Activated CD4-positive, alpha-beta T cell treated with anti-CD3 and anti-CD28 coated beads, Interleukin-2, amount 50 U/mL, for 48 hours (primary cell): ENCODE measurements around the gene P2RX2.

ENCODE experiments used
- DNase-seq, 2 experiments: peaks; one replicate each; pipeline ENCODE4 v3.0.0-alpha.2; 2020

Gene P2RX2

DNA sequence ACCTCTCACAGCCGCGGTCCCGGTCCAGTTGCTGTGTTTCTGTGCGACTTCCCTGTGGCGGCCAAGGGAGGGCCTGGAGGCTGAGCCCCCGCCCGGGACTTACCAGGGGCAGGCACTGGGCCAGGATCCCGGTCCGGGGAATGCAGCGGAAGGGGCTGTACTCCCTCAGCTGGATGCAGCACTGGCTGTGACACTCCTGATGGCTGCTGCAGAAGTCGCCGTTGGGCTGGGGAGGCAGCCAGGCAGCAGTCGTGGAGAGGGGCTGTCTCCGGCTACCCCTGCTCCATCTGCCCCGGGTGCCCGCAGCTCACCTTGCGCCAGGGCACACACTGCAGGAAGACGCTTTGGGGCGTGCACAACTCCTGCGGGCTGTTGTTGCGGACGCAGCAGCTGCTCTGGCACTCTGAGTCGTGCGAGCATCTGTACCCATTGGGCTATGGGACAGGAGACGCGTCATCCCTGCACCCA lies 14.4 kb upstream of the P2RX2 start:
- no peak for DNase-seq

DNA sequence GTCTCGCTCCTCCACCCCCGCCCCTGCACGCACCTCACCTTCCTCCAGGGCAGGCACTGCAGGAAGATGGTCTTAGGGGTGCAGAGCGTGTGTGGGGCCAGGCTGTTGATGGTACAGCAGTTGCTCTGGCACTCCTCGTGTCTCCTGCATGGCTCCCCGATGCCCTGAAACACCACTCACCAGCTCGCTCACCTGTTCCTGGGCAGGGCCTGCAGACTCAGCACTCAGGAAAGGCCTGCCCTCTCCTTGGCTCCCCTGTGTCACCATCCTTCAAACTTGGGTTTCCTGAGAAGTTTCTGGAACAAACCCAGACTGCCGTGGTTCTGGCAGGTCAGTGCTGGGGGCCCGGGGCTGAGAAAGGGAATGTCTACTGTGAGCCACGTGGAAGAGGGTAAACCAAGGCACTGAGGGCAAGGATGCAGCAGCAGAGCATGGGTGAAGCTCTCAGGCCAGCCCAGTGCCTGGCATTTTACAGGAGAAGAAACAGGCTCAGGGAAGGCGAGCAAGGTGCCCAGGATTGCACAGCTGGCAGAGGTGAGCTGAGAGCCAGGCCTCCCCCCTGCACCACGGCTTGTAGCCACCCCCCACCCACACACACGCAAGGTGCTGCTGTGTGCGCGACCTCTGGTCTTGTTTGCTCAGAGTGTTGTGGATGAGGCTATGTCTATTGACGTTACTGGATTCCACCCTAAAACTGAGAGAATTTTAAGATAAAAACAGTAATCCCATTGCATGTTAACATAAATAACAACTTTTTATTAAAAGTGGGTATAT lies 13.7 kb upstream of the P2RX2 start:
- no peak for DNase-seq

DNA sequence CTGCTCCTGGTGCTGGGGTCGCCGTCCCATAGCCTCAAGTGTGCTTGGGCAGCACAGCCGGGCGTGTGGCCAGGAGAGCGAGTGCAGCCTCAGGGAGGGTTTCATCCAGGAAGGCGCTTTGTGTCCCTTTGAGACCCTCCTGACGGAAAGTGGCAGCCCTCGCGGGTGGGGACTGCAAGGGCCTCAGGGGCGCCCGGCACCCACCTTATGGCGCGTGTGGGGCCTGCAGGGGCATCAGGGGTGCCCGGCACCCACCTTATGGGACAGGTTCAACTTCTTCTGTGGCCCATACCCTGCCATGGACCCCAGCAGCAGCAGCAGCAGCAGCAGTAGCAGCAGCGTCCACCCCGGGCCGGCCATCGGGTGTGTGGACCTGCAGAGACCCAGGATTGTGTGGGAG lies 12.7 kb upstream of the P2RX2 start:
- DNase-seq: no peak

DNA sequence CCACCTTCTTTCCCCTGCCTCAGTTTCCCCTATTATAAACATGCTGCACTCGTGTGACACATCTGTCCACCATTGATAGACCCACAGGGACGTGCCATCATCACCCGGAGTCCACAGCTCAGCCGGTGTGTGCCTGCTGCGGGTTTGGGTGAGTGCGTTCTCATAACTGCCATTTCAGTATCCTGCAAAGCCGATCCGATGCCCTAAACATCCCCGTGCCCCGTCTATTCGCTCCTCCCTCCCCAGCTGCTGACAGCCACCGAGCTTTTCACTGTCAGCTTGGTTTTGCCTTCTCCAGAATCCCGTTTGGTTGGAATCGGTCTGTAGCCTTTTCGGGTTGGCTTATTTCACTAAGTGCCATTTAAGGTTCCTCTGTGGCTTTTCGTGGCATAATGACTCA lies 12.1 kb upstream of the P2RX2 start:
- DNase-seq: no peak

DNA sequence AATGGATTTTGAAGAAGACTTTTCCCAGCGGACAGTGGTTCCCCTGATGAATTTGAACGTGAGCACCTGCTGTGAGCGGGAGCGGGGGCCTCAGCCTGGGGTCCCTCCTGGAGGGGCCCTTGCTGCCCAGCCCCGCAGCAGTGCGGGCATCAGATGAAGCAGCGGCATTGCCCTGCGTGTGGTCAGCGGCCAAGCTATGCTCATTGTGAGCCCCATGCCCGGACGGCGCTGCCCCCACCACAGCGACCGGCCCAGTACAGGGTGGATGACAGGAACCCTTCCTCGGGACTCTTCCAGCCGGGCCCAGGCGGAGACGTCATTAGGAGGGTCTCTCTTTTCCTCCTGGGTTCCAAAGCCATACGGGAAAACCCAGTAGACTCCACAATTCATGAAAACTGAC lies 11.6 kb upstream of the P2RX2 start:
- no peak for DNase-seq

DNA sequence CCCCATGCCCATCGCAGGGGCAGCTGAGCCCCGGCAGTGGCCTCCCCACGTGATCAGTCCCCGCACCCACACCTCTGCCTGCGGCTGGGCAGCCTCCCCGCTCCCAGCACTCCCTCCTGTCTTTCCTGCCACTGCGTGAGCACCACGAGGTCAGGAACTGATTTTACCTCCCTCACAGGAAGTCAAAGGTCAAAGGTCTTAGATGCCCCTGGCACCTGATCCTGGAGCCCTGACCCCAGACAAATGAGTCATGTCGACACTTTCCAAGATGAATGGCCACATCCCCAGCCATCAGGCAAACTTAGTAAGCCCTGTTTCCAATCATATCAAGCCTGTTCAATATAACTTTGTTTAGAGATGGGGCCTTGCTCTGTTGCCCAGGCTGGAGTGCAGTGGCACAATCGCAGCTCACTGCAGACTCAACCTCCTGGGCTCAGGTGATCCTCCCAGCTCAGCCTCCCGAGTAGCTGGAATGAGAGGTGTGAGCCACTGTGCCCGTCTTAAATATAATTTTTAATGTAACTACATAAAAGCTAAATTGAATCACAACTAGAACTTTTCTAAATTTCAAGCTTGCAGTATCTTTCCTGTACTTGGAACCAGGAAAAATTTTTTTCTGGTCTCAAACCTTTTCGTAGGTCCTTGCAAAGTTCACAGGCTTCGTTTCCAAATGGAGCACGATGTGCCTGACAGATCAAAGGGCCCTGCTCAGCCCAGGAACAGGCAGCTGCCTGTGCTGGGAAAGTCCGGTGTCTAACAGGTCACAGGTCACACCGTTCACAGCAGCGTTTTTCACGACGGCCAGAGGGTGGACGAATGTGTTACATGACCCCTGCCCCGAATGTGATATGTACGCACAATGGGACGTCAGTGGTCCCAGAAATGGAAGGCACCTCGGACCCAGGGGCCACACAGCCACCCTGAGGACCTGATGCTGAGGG lies 10.1 kb upstream of the P2RX2 start:
- DNase-seq: no peak

DNA sequence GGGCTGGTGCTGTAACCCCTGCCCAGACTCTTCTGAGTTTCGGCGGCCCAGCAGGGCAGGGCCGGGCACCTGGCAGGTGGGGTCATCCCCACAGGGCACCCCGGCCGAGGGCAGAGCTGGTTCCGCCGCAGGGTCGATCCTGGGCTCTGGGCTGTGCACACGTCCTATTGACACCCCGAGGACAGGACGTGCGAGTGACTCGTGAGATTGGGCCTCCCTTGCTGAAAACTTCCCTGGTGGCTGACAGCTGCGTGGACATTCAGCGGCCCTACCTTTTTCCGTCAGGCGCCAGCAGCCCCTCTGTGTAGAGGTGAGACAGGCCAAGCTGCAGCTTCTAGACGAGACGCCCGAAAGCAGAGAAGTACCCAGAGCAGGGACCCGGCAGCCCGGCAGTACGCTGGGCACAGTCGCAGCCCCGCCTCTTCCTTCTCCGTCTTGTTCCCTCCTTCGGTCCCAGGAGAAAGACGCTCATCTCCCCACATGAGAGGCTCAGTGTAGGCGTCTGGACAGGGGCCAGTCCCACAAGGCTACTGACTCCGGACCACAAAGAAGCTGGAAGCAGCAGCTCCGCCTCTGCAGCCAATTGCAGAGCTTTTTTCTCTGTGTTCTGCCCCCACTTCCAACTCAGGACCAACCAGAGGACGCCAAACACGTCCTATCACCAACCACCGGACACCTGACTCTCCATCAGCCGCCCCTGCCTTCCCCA lies 8.4 kb upstream of the P2RX2 start, which contains the start of gene LRCOL1:
Gene LRCOL1, minus strand, starts transcription at position 532 of the 709 bp plus-strand sequence. CDS start 4,331 bp downstream, outside the sequence.
- DNase-seq: no peak

DNA sequence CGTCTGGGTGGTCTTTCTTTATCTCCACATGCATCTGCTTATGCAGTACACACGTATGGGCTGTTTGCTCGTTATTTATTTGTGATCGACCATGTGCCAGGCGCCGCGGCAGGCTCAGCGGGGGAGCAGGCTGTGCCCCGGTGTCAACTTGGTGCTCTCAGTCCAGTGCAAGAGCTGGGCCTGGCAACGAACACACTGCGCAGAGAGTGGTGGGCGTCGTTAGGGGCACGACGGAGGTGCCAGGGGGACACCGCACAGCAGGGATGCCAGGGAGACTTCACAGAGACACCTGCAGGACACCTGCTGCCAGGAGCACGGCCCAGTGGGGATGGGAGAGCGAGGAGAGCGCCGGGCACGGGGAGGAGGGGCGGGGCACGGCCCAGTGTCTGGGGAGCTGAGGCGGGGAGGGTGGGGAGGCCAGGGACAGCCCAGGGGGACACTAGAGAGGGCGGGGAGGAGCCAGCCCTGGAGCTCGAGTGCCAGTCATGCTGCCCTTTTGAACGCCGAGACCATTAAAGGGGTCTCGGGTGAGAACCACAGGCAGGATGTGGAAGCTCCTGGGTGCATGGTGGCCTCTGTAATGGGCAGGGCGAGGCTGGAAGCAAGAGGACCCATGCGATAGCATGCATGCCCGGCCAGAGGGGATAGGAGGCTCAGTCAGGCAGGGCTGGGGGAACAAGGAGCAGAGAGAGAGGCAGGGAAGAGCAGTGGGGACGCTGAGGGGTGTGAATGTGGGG lies 7.5 kb upstream of the P2RX2 start:
- no peak for DNase-seq

DNA sequence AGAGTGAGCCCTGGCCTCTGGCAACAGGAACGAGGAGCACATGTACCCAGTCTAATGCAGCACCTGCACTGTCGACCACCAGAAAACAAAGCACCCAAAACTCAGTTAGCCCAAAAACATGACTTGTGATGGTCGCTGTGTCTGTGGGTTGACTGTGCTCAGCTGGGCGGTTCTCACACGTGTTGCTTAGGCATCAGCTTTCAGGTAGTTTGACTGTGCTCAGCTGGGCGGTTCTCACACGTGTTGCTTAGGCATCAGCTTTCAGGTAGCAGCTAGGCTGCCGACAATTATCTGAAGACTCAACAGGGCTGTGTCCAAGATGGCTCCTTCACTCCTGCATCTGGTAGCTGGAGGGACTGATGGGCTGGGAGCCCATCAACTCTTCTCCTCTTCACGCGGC lies 7.0 kb upstream of the P2RX2 start:
- no peak for DNase-seq

DNA sequence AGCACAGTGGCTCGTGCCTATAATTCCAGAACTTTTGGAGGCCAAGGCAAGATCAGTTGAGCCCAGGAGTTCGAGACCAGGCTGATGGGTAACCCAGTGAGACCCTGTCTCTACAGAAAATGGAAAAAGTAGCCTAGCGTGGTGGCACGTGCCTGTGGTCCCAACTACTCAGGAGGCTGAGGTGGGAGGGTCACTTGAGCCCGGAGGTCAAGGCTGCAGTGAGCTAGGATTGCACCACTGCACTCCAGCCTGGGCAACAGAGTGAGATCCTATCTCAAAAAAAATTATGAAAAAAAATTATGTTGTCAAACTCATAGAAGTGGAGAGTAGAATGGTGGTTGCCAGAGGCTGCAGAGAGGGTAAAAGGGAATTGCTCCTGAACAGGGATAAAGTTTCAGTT lies 4.5 kb upstream of the P2RX2 start:
- no peak for DNase-seq

DNA sequence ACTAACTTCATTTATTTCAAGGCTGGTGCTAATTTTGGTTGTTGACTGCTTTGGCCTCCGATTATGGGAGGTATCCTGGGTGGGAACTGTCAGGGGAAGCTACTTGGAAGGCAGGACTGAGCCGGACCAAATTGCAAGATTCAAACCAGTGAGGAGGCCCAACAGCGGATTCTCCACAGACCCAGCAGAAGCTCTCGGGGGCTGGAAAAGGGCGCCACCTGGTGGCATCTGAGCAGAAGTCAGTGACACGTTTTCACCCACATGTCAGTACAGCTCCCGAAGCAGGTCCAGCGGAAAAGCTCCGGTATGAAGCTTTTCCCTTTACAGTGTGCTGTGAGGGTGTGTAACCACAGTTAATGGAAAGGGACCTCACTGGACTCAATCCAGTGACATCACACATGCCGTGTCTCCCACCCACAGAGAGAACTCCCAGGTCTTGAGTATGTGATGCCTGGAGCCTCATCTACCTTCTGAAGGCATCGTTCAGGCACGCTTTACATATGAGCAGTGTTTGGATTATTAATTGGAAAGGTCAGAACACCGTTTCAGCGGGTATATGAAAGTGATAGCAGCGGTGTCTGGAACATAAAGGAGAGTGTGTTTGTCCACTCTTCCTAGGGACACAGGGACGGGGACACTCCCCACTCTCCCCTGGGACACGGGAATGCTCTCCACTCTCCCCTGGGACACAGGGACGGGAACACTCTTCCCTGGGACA lies 3.6 kb upstream of the P2RX2 start:
- DNase-seq: peak; percentile 83 to 86

DNA sequence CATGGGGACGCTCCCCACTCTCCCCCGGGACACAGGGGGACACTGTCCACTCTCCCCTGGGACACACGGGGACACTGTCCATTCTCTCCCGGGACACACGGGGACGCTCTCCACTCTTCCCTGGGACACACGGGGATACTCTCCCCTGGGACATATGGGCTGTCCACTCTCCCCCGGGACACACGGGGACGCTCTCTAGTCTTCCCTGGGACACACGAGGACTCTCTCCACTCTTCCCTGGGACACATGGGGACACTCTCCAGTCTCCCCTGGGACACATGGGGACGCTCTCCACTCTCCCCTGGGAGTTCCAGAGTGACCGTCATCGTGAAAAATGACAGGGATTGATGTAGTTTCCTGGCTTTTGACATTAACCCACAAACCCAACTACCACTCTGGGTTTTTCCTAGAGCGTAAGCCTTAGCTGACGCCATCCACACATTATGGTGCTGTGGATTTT lies 3.0 kb upstream of the P2RX2 start:
- no peak for DNase-seq

DNA sequence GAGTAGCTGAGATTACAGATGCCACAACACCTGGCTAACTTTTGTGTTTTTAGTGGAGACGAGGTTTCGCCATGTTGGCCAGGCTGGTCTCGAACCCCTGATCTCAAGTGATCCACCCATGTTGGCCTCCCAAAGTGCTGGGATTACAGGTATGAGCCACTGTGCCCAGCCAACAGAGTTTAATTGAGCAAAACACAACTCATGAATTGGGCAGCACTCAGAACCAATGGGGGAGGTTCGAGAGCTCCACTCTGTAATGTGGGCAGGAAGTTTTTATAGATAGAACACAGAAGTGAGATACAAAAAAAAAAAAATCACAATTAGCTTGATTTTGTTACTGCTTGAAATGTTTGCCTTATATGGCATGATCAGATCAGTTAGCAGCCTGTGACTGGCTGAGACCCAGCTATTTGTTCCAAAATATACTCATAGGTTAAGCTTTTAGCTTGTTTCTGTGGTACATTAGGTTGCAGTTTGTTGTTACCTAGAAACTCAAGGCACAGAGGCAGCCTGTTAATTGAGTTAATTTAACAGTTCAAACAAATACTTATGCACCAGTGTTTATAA lies 1.4 kb upstream of the P2RX2 start:
- no peak for DNase-seq

DNA sequence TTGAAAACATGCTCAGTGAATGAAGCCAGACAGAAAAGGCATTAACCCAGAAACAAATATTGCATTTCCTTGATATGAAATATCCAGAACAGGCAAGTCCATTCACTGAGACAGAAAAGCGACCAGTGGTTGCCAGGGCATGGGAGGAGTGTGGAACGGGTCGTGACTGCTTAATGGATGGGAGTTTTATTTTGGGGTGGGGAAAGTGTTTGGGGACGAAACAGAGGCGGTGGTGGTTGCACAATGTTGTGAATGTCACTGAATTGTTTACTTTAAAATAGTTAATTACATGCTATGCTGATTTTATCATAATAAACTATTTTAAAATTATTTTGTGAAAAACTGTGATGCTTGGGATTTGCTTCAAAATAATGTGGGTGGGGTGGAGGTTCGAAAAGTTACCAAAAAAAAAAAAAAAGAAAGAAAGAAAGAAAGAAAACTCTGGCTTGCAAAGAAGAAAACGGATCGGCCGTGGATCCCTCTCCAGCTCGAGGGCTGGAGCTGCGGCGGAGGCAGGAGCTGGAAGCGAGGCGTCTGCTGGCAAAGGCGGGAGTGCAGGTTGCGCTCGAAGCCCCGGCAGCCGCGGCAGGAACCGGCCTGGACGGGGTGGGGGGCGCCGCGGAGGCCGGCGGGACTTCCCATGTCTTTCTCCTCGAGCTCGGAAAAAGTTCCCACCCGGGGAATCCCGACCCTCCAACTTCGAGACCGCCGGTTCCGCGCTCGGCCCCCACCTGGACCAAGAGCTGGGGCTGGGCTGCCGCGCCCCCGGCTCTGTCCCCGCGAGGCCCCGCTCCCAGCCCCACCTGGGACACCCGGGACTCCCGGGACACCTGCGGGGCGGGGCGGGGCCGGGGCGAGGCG lies 524 bp upstream of the P2RX2 start:
- DNase-seq: no peak

DNA sequence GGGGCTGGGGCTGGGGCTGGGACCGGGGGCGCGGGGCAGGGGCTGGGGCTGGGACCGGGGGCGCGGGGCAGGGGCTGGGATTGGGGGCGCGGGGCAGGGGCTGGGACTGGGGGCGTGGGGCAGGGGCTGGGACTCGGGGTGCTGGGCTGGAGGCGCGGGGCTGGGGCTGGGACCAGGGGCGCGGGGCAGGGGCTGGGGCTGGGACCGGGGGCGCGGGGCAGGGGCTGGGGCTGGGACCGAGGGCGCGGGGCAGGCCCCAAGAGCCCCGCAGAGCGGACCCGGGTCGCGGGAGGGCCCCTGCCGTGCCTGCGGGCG lies 452 bp downstream of the P2RX2 start:
- no peak for DNase-seq

DNA sequence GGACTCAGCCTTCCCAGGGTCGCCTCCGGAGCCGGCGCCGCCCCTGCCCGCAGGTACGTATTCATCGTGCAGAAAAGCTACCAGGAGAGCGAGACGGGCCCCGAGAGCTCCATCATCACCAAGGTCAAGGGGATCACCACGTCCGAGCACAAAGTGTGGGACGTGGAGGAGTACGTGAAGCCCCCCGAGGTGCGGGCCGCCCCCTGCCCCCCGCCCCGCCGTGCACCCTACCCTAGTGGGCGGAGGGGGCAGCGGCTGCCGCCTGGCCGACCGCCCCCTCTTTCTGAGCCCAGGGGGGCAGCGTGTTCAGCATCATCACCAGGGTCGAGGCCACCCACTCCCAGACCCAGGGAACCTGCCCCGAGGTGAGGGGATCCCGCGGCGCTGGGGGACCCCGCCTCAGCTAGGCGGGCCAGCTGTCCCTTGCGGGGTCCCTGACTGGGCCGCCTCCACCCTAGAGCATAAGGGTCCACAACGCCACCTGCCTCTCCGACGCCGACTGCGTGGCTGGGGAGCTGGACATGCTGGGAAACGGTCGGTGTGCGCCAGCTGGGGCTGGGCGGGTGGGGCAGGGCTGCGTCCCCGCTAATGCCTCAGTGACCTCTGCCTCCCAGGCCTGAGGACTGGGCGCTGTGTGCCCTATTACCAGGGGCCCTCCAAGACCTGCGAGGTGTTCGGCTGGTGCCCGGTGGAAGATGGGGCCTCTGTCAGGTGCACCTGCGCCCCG lies 973 bp downstream of the P2RX2 start:
- DNase-seq: no peak

DNA sequence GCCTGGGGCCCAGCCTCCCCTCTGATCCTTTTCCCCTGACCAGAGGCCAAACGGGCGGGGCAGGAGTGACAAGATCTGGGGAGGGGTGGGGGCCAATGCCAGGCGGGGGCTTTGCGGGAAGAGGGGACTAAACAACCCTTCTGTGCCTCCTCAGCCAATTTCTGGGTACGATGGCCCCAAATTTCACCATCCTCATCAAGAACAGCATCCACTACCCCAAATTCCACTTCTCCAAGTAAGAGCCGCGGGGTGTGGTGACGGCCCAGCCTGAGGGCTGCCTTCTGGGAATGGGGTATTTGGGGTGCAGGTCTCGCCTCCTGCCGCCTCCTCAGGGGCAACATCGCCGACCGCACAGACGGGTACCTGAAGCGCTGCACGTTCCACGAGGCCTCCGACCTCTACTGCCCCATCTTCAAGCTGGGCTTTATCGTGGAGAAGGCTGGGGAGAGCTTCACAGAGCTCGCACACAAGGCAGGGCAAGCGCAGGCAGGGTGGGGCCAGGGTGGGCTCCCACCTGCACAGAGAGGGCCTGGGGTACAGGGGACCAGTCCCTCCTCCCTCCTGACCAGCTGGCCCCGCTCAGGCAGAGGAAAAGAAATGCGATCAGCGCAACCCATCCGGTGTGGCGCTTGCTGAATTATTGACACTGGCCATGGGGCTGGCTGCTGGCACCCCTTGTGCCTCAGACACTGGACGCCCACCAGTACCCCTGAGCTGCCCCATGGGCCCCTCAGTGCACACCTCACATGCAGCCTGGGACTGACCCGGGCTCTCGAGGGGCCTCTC lies 1.7 kb downstream of the P2RX2 start:
- DNase-seq: no peak

DNA sequence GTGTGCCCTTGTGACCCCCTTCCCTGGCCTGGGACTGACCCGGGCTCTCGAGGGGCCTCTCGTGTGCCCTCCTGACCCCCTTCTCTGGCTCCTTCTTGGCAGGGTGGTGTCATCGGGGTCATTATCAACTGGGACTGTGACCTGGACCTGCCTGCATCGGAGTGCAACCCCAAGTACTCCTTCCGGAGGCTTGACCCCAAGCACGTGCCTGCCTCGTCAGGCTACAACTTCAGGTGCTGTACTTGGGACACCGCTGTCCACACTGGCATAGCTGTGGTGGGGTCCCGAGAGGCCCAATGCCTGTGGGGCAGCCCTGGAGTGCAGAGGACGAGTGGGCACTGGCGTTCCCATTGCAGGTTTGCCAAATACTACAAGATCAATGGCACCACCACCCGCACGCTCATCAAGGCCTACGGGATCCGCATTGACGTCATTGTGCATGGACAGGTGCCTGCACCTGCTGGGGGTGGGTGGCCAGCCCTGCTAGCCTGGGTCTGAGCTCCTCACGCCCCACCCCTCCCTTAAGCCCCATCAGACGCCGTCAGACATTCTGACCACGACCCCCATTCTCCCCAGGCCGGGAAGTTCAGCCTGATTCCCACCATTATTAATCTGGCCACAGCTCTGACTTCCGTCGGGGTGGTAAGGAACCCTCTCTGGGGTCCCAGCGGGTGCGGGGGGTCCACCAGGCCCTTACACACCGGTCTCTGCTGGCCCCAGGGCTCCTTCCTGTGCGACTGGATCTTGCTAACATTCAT lies 2.5 kb downstream of the P2RX2 start:
- DNase-seq: no peak
